HepG2 (cell line): Measurements from ENCODE around the gene SHISA9. TPM values are rescaled to one million over a fixed set of nuclear protein-coding genes. Genes with fewer than 3 reads are reported as not detected.
A peak's percentile ranks its signal among the peaks of the same experiment; 100 is the strongest.

Experiments used
- ARNT ChIP-seq: fragments of 450-650 bp; IDR thresholded peaks from 2 replicates; pipeline ENCODE4 v1.6.1; 2017
- HDAC1 ChIP-seq: sonication (generic); formaldehyde crosslinking; IDR thresholded peaks from 2 replicates; pipeline ENCODE4 v1.5.1; 2020; ENCODE audit warnings: mild to moderate bottlenecking, missing genetic modification reagents
- HMG20A ChIP-seq: IDR thresholded peaks from 2 replicates; pipeline ENCODE4 v1.6.1; 2016; ENCODE audit warnings: borderline replicate concordance
- HOXA7 ChIP-seq: sonication (generic); formaldehyde crosslinking; IDR thresholded peaks from 2 replicates; pipeline ENCODE4 v1.8.1; 2022; ENCODE audit warnings: mild to moderate bottlenecking, missing genetic modification reagents, moderate library complexity
- IRX3 ChIP-seq: sonication (generic); formaldehyde crosslinking; IDR thresholded peaks from 2 replicates; pipeline ENCODE4 v1.8.1; 2023; ENCODE audit warnings: mild to moderate bottlenecking, low read depth, missing genetic modification reagents, borderline replicate concordance
- KLF15 ChIP-seq: sonication (generic); formaldehyde crosslinking; IDR thresholded peaks from 2 replicates; pipeline ENCODE4 v1.8.1; 2023; ENCODE audit warnings: borderline replicate concordance, mild to moderate bottlenecking, inconsistent platforms, missing genetic modification reagents, mixed read lengths
- NFE2 ChIP-seq: sonication (generic); formaldehyde crosslinking; IDR thresholded peaks from 2 replicates; pipeline ENCODE4 v1.4.0; 2020; ENCODE audit warnings: missing genetic modification reagents
- PHB2 ChIP-seq: fragments of 450-650 bp; IDR thresholded peaks from 2 replicates; pipeline ENCODE4 v1.6.1; 2018; ENCODE audit not compliant: partially characterized antibody
- RCOR2 ChIP-seq: IDR thresholded peaks from 2 replicates; pipeline ENCODE4 v1.6.1; 2016; ENCODE audit warnings: missing biosample characterization, missing genetic modification reagents
- SMAD9 ChIP-seq: sonication (generic); formaldehyde crosslinking; IDR thresholded peaks from 2 replicates; pipeline ENCODE4 v1.5.1; 2020; ENCODE audit warnings: mild to moderate bottlenecking, missing genetic modification reagents
- TEAD3 ChIP-seq: optimal IDR thresholded peaks from 2 replicates; pipeline ENCODE3; 2016; ENCODE audit warnings: borderline replicate concordance
- ZFP41 ChIP-seq: sonication (generic); formaldehyde crosslinking; IDR thresholded peaks from 2 replicates; pipeline ENCODE4 v1.4.0; 2020; ENCODE audit warnings: mild to moderate bottlenecking, missing genetic modification reagents, borderline replicate concordance
- ZMYM2 ChIP-seq: sonication (generic); formaldehyde crosslinking; IDR thresholded peaks from 2 replicates; pipeline ENCODE4 v1.8.0; 2022; ENCODE audit warnings: mild to moderate bottlenecking, missing genetic modification reagents
- ZMYM4 ChIP-seq: sonication (generic); formaldehyde crosslinking; IDR thresholded peaks from 2 replicates; pipeline ENCODE4 v1.8.1; 2023; ENCODE audit warnings: mild to moderate bottlenecking, missing genetic modification reagents
- ZNF121 ChIP-seq: sonication (generic); formaldehyde crosslinking; IDR thresholded peaks from 2 replicates; pipeline ENCODE4 v1.5.0; 2020; ENCODE audit warnings: mild to moderate bottlenecking, missing genetic modification reagents
- ZNF30 ChIP-seq: sonication (generic); formaldehyde crosslinking; IDR thresholded peaks from 2 replicates; pipeline ENCODE4 v1.5.0; 2020; ENCODE audit warnings: mild to moderate bottlenecking, missing genetic modification reagents
- ZNF331 ChIP-seq: sonication (generic); formaldehyde crosslinking; IDR thresholded peaks from 2 replicates; pipeline ENCODE4 v1.4.0; 2020; ENCODE audit warnings: missing genetic modification reagents
- ZSCAN25 ChIP-seq: sonication (generic); formaldehyde crosslinking; IDR thresholded peaks from 2 replicates; pipeline ENCODE4 v1.8.0; 2022; ENCODE audit warnings: mild to moderate bottlenecking, missing genetic modification reagents
- polyA plus RNA-seq, 8 experiments: library from polyadenylated mRNA; depleted of rRNA in 3 of 8; stranded (reverse) in 7 of 8; unstranded in 1 of 8; fragments of >200 nt; fragmentation: Illumina TruSeq in 4 of 8; extraction: Trizol in 4 of 8; gene quantifications; 2 replicates each; pipeline versions ENCODE4 v1.2.1 to v1.2.3, GENCODE V29; 2011 to 2016; ENCODE audit warnings: low read depth in 4 of 8, missing spikeins in 1 of 8, mixed read lengths in 1 of 8; ENCODE audit not compliant: insufficient read depth in 1 of 8
- total RNA-seq, 5 experiments: library from RNA; depleted of rRNA; stranded (reverse); fragments of >200 nt; fragmentation: Illumina TruSeq; extraction: Trizol; gene quantifications; 2 replicates each; pipeline ENCODE4 v1.2.3, GENCODE V29; 2016; ENCODE audit warnings: low read depth in 1 of 5
- TF ChIP-seq, protein P1 (sequence below): sonication (generic); formaldehyde crosslinking; IDR thresholded peaks from 2 replicates; pipeline ENCODE4 v1.4.0; 2020; ENCODE audit warnings: missing genetic modification reagents
- TF ChIP-seq, protein P2 (sequence below): sonication (generic); formaldehyde crosslinking; IDR thresholded peaks from 2 replicates; pipeline ENCODE4 v1.5.0; 2020; ENCODE audit warnings: mild to moderate bottlenecking, missing genetic modification reagents
- TF ChIP-seq, protein P3 (sequence below): sonication (generic); formaldehyde crosslinking; IDR thresholded peaks from 2 replicates; pipeline ENCODE4 v1.4.0; 2020; ENCODE audit warnings: missing genetic modification reagents
- TF ChIP-seq, protein P4 (sequence below): sonication (generic); formaldehyde crosslinking; IDR thresholded peaks from 2 replicates; pipeline ENCODE4 v1.5.0; 2020; ENCODE audit warnings: missing genetic modification reagents
- TF ChIP-seq, protein P5 (sequence below): sonication (generic); formaldehyde crosslinking; IDR thresholded peaks from 2 replicates; pipeline ENCODE4 v1.5.0; 2020; ENCODE audit warnings: missing genetic modification reagents
- TF ChIP-seq, protein P6 (sequence below): sonication (generic); formaldehyde crosslinking; IDR thresholded peaks from 2 replicates; pipeline ENCODE4 v1.9.0; 2021; ENCODE audit warnings: missing genetic modification reagents, mild to moderate bottlenecking, borderline replicate concordance

Gene SHISA9
- total and polyA plus RNA-seq, 2 of the 13 experiments (the other 11 are each of a cell fraction or from before 2014, with no cell fraction given), result 0.01 TPM; not detected in 1

DNA sequence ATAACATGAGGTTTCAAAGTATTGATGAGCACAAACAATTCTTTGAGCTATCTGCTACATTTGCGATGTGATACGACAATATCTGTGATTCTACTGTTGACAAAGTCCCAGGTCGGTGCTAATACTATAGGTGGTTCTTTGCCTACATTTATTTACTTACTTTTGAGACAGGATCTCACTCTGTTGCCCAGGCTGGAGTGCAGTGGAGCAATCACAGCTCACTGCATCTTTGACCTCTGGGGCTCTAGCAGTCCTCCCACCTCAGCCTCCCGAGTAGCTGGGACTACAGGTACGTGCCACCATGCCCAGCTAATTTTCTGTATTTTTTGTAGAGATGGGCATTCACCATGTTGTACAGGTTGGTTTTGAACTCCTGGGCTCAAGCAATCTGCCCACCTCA is 343.4 kb downstream of the SHISA9 start (continued):
- TF ChIP-seq, protein P1, sequence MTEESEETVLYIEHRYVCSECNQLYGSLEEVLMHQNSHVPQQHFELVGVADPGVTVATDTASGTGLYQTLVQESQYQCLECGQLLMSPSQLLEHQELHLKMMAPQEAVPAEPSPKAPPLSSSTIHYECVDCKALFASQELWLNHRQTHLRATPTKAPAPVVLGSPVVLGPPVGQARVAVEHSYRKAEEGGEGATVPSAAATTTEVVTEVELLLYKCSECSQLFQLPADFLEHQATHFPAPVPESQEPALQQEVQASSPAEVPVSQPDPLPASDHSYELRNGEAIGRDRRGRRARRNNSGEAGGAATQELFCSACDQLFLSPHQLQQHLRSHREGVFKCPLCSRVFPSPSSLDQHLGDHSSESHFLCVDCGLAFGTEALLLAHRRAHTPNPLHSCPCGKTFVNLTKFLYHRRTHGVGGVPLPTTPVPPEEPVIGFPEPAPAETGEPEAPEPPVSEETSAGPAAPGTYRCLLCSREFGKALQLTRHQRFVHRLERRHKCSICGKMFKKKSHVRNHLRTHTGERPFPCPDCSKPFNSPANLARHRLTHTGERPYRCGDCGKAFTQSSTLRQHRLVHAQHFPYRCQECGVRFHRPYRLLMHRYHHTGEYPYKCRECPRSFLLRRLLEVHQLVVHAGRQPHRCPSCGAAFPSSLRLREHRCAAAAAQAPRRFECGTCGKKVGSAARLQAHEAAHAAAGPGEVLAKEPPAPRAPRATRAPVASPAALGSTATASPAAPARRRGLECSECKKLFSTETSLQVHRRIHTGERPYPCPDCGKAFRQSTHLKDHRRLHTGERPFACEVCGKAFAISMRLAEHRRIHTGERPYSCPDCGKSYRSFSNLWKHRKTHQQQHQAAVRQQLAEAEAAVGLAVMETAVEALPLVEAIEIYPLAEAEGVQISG, result no peak
- TF ChIP-seq ZNF331 (CRISPR knock-in tag) (no peak), PHB2 (no peak), TEAD3 (no peak), ZFP41 (CRISPR knock-in tag) (no peak), KLF15 (CRISPR knock-in tag) (no peak), RCOR2 (no peak), ZMYM2 (CRISPR knock-in tag) (peak; percentile 64; the same call in 1 of the 2 replicates), IRX3 (CRISPR knock-in tag) (no peak), HMG20A (CRISPR knock-in tag) (no peak), ARNT (no peak), ZSCAN25 (no peak), HDAC1 (0 out of 2 replicates have a peak, but pooled peaks have one; percentile 10), ZNF121 (CRISPR knock-in tag) (peak; percentile 98), ZNF30 (CRISPR knock-in tag) (no peak), SMAD9 (CRISPR knock-in tag) (no peak), ZMYM4 (peak; percentile 51; the same call in 1 of the 2 replicates), NFE2 (no peak), HOXA7 (CRISPR knock-in tag) (no peak)
- TF ChIP-seq, protein P2, sequence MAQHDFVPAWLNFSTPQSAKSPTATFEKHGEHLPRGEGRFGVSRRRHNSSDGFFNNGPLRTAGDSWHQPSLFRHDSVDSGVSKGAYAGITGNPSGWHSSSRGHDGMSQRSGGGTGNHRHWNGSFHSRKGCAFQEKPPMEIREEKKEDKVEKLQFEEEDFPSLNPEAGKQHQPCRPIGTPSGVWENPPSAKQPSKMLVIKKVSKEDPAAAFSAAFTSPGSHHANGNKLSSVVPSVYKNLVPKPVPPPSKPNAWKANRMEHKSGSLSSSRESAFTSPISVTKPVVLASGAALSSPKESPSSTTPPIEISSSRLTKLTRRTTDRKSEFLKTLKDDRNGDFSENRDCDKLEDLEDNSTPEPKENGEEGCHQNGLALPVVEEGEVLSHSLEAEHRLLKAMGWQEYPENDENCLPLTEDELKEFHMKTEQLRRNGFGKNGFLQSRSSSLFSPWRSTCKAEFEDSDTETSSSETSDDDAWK (CRISPR knock-in tag), result no peak
- TF ChIP-seq, protein P3, sequence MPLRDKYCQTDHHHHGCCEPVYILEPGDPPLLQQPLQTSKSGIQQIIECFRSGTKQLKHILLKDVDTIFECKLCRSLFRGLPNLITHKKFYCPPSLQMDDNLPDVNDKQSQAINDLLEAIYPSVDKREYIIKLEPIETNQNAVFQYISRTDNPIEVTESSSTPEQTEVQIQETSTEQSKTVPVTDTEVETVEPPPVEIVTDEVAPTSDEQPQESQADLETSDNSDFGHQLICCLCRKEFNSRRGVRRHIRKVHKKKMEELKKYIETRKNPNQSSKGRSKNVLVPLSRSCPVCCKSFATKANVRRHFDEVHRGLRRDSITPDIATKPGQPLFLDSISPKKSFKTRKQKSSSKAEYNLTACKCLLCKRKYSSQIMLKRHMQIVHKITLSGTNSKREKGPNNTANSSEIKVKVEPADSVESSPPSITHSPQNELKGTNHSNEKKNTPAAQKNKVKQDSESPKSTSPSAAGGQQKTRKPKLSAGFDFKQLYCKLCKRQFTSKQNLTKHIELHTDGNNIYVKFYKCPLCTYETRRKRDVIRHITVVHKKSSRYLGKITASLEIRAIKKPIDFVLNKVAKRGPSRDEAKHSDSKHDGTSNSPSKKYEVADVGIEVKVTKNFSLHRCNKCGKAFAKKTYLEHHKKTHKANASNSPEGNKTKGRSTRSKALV (CRISPR knock-in tag), result no peak
- TF ChIP-seq, protein P4, sequence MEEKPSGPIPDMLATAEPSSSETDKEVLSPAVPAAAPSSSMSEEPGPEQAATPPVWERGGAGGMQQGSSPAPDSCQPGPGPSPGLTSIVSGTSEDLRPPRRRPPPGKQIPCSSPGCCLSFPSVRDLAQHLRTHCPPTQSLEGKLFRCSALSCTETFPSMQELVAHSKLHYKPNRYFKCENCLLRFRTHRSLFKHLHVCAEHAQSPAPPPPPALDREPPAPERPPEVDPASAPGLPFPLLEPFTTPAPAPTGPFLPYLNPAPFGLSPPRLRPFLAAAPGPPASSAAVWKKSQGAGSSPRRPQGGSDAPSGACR (CRISPR knock-in tag), result no peak
- TF ChIP-seq, protein P5, sequence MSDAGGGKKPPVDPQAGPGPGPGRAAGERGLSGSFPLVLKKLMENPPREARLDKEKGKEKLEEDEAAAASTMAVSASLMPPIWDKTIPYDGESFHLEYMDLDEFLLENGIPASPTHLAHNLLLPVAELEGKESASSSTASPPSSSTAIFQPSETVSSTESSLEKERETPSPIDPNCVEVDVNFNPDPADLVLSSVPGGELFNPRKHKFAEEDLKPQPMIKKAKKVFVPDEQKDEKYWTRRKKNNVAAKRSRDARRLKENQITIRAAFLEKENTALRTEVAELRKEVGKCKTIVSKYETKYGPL (CRISPR knock-in tag), result no peak
- TF ChIP-seq, protein P6, sequence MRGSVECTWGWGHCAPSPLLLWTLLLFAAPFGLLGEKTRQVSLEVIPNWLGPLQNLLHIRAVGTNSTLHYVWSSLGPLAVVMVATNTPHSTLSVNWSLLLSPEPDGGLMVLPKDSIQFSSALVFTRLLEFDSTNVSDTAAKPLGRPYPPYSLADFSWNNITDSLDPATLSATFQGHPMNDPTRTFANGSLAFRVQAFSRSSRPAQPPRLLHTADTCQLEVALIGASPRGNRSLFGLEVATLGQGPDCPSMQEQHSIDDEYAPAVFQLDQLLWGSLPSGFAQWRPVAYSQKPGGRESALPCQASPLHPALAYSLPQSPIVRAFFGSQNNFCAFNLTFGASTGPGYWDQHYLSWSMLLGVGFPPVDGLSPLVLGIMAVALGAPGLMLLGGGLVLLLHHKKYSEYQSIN (CRISPR knock-in tag), result 0 out of 2 replicates have a peak, but pooled peaks have one; percentile 30
